GM12865 (cell line): ENCODE results near the gene DCLK3.

ENCODE experiments used
- DNase-seq: peaks from one replicate; pipeline ENCODE4 v3.0.0; 2010; ENCODE audit warnings: low read depth
- H3K4me3 ChIP-seq: 2 replicates; pipeline ENCODE4 v1.5.1; 2011; ENCODE audit warnings: mild to moderate bottlenecking, low read depth, low read length, control low read depth
- TF ChIP-seq, protein P1 (sequence below): IDR thresholded peaks from 2 replicates; pipeline ENCODE4 v1.5.1; 2011; ENCODE audit warnings: low read length, control low read depth, low read depth, inconsistent platforms; ENCODE audit not compliant: insufficient read depth; ENCODE audit errors: missing control alignments

The DCLK3 gene

DNA sequence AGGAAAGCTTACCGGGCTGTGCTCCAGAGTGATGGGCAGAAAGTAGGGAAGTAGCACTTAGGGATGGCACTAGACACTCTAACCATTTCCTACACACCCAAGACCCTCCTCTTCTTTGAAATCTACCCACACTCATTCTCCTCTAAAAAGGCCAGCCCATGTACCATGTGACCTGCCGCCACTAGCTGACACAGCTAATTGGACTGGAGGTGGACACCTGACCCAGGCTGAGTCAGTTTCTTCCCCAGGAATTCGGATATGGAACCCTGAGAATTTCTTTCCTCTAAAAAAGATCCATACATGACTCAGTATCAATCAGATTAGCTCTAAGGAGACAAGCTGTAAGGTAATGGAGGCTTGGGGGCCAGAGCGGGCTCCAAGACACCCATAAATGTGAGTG, 60.1 kb downstream of the DCLK3 start:
- H3K4me3 ChIP-seq, result no peak overlapping the region
- TF ChIP-seq, protein P1, sequence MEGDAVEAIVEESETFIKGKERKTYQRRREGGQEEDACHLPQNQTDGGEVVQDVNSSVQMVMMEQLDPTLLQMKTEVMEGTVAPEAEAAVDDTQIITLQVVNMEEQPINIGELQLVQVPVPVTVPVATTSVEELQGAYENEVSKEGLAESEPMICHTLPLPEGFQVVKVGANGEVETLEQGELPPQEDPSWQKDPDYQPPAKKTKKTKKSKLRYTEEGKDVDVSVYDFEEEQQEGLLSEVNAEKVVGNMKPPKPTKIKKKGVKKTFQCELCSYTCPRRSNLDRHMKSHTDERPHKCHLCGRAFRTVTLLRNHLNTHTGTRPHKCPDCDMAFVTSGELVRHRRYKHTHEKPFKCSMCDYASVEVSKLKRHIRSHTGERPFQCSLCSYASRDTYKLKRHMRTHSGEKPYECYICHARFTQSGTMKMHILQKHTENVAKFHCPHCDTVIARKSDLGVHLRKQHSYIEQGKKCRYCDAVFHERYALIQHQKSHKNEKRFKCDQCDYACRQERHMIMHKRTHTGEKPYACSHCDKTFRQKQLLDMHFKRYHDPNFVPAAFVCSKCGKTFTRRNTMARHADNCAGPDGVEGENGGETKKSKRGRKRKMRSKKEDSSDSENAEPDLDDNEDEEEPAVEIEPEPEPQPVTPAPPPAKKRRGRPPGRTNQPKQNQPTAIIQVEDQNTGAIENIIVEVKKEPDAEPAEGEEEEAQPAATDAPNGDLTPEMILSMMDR, result no peak
- DNase-seq, result no peak

DNA sequence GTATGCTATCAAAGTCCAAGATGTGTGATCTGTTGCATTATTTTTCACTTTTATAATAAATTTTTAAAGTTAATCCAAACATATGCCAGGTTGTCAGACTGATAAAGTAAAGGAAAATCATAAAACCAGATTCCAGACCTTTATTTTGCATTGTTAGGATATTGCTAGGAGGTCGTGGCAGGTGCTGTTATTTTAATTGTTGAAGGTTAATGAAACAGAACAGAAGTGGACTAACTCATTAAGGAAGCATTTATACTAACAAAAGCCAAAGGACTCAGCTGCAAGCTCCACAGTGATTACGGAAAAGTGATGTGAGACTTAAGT, 63.1 kb downstream of the DCLK3 start:
- DNase-seq, result no peak
- TF ChIP-seq, protein P1, result no peak
- no peak overlapping the region for H3K4me3 ChIP-seq

GRCh38 chr3:36700537-36701248, 63.7 kb downstream of the DCLK3 start:
- H3K4me3 ChIP-seq, result no peak overlapping the region
- TF ChIP-seq, protein P1, result peak; percentile 78
- DNase-seq, result peak; percentile 69

DNA sequence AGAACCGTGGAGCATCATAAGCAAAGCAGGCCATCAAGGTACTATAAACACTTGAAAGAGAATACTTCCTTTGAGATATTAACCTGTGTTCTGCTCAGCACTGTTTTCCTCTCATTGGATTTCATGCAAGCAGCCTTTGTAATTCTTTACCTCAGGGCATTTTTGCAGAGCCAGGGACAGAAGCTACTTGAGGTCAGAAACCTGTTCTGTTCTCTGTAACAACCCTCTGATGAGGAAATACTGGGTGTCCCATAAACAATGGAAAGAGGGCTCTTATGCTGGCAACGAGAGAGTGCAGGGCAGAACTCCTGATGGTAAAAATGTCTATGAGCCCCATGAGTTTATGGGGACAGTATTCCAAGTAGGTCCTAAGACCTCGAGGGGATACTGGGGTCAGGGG, 66.0 kb downstream of the DCLK3 start:
- TF ChIP-seq, protein P1, result no peak
- DNase-seq, result no peak
- no peak overlapping the region for H3K4me3 ChIP-seq

DNA sequence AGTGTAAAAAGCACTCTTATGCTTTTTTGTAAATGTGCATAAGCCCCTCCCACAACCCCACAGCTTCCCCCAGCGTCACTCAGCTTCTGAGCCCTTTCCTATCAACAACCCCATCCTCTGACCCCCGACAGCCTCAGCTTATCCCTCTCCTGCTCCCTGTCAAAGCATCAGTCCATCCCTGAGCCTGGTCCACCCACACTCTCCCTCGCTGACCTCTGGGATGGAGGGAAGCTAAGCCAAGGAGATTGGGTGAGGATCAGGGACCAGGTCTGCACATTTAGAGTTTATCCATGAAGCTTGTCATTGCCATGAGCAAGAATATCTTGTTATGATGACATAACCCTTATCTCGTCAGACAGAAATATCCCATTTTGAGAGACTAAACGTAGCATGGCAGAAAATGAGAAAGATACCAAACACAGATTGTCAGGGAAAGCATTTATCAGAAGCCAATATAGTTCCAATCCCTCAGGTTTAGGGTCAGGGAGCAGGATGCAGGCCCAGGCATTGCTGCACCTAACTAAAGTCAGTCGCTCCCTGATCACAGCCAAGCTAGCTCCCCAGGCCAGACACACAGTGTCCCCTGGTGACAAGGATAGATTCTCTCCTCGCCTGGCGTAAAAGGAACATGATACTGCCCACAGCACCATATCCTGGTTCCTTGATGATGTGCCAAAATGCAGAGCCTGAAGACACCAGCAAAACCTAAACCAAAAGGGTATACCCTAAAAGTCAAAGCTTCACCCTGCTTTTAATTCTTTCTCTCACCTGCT, 66.9 kb downstream of the DCLK3 start:
- no peak overlapping the region for H3K4me3 ChIP-seq
- DNase-seq, result no peak
- TF ChIP-seq, protein P1, result peak; percentile 2

- TF ChIP-seq, protein P1, result no peak
- H3K4me3 ChIP-seq, result no peak overlapping the region
- DNase-seq, result no peak
These were observed 67.6 kb downstream of the DCLK3 start for GRCh38 chr3:36696799-36697198.
